ENCODE results near the gene NFASC. TPM values are rescaled to one million over a fixed set of nuclear protein-coding genes. Genes with fewer than 3 reads are reported as not detected.

NFASC gene
- total RNA-seq, 1 experiment from 2014 or later = 0.46 TPM

DNA sequence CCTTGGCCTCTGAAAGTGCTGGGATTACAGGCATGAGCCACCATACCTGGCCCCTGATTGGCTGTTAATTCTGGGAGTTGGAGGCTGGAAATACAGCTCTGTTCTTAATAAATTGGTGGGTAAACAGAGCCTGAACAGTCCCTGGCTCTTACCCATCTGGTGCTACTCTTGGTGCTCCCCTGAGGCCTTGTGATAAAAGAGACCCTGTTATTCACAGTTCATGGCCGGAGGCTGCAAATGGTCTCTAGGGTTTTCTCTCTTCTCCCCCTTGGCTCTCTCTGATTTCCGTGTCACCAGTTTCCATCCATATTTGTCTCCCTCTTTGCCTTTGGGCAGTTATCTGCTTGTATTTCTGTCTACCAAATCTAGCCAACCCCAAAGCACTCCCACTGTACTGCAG is 17.2 kb downstream of the NFASC start:
- no peak for DNase-seq (ENCODE audit: low read depth)

DNA sequence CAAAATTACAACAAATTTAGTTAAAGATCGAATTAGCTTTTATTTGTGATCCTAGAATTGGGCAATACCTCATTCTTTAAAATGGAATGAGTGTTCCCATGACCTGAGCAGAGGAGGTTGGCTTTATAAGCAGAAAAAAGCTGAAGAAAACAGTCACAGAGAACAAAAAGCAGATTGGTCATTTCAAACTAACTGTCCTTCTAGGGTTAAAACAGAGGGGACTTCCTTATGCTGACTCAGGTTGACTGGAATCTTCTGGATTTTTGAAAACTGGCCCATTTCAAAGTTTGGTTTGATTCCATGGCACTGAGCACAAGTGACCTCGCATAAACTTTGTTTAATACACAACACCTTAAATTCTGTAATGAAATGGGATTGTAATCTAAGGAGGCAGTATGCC is 17.6 kb downstream of the NFASC start:
- no peak for DNase-seq (ENCODE audit: low read depth)

DNA sequence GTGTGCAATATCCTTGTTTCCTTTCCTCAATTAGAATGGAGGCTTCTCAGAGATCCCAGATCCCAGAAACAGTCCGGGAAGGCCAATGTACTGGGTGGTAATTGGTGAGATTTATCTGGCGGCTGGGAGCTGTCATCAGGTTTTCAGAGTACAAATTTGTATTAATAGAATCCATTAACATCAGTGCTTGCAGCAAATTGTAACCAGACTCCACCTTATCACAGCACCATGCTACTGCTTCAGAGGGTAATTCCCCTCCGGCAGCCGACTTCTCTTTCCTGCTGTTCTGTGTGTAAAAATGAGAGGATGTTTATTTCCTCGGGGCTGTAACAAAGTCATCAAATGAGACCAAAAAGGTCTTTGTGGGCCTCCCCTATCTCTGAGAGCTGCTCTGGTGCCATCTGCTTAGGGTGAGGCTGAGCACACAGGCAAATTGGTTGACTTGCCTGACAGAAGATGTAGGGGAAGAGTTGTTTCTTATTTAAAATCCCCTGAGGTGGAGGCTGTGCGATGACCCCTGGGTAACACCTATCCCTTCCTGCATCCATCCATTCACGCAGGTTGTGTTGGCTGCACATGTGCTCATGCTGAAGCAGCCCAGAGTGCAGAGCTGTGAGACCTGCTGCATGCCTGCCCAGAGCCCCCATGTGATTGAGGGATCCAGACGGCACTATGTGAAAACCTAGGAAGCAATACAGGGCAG is 19.2 kb downstream of the NFASC start:
- DNase-seq (ENCODE audit: low read depth) = no peak

DNA sequence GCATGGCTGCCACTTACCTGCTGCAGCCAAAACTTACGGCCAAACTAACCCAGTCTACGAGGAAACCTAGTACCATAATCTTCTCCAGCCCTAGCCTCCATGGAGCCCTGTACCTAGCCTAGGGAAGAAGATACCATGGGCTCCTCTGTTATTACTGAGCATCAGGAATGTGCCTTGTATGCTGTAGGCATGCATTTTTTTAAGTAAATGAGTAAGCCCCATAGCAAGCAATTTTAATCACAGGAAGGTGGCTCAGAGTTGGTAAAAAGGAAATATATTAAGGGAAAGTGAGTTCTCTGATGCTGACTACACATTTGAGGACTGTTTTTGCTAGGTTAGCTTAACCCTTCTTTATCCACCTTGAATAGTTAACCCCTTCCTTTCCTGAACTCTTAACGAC is 21.2 kb downstream of the NFASC start:
- no peak for DNase-seq (ENCODE audit: low read depth)

DNA sequence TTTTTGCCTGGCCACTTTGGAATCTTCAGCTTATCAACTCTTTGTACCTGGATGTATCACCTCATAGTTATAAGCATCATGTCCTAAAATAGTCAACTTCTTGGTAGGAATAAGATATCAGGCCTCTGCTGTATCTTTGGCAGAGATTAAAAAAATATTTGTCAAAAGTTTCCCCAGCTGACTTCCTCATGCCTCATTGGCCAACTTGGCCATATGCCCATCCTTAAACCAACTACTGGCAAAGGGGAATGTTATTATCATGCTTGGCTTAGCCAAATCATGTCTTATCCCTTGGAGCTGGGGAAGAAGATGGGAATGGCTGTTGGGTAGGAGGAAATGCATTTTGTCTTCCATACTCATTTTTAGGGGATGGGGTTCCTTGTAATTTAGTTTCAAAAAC is 23.4 kb downstream of the NFASC start:
- no peak for DNase-seq (ENCODE audit: low read depth)

DNA sequence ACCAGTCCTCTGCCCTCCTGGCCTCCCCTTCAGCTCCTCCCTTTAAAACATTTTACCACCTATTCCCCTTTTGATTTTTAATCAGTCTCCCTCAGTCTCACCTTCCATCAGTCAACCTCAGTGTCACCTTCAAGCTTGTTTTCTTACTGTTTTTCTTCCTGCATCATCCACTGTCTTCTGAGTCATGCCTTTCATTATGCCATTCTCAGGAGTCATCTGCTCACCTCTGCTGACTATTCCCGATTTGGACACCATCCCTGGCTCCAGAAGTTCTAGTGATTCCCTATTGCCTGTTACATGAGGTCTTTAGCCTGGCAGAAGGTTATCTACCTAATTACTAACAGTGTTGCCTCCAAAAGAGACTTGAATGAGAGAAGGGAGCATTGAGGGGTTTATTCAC is 23.9 kb downstream of the NFASC start:
- no peak for DNase-seq (ENCODE audit: low read depth)

DNA sequence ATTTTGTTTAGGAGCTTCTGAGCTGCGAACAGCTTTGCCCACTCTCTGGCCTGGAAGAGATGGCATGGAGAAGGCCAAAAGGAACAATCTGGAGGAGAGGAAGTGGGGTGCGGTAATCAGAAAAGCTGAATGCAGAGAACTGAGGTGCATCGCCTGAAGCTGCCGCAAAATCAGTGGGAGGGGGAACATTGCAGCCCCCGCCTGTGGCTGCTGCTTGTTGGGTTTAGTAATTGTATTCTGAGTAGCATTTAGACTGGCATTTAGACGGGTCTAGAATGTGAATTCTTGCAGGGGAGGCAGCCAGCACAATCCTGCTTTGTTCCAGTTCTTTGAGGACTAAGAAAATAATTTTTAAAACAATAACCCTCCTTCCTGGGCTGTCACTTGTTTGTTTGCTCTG is 25.4 kb downstream of the NFASC start:
- DNase-seq (ENCODE audit: low read depth) = no peak

DNA sequence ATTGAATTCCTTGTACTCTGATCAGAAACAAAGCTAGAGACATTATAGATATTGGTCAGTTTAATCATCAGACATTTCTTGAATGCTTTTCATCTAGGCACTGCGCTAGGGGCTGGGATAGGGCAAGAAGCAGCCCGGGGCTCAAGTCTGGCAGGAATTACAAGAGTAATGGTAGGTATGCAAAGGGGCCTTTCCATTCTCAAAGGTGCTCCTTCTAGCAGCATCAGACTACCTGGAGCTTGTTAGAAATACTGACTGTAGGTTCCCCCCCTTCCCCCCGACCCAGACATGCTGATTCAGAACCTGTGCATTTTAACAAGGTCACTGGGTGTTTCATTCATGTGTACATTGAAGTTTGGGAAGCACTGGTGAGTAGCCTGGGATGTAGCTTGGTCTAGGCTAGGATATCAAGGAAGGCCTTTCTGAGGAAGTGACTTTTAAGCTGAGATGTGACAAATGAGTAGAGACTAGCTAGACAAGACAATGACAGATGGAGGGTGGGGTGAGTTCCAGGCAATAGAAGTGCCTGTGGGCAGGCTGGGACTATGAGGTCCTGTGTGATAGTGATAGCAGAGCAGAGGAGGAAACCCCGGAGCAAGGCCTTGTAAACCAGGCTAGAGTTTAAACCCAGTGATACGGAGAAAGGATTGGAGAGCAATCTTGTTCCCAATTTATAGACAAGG is 26.3 kb downstream of the NFASC start:
- DNase-seq (ENCODE audit: low read depth) = no peak

DNA sequence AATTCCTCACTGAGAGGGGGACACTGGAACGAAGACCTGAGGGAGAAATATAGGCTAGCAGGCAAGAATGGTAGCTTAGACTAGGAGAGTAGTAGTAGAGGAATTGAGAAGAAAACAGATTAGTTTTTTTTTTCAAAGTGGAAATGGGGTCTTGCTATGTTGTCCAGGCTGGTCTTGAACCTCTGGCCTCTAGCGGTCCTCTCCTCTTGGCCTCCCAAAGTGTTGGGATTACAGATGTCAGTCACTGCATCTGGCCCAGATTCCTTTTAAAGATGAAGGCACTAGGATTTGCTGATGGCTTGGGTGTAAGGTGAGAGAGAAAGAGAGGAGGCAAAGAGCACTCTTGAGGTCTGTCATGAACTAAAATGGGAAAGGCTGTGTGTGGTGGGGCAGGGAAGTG is 30.1 kb downstream of the NFASC start:
- no peak for DNase-seq (ENCODE audit: low read depth)

DNA sequence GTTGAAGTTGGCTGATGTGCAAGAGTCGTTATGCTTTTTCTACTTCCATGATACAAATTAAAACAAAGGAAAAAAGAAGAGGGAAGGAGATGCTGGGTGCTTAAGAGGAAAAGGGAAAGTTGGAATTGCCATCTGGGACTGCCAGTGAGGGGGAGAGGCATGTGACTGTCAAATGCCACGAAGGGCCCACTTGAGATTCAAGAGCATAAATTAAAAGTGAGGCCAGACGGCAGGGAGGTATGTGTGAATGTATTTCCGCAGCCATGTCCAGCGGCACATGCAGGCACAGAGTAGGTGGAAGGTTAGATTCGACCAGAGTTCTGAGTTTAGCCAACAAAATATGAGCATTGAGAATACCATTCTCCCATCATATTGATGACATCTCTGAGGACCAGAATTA is 32.0 kb downstream of the NFASC start:
- DNase-seq (ENCODE audit: low read depth) = no peak

DNA sequence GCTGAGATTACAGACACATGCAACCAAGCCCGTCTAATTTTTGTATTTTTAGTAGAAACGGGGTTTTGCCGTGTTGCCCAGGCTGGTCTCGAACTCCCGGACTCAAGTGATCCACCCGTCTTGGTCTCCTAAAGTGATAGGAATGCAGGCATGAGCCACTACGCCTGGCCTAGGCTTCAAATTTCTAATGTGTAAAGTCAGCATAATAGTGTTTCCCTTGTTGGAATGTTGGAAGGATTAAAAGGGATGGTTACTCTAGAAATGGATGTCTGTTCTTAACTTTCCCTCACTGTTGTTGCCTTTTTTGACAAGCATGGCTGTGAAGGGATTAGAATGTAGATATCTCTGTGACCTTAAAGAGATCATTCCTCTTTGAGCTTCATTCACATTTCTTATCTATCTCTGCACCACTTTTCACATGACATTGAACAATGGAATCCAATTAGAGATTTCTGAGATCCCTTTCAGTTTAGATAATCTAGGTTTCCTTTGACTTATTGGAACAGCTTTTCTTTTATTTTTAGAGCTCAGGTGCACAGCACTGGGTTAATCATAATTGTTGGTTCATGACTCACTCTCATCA is 33.7 kb downstream of the NFASC start:
- DNase-seq (ENCODE audit: low read depth) = no peak

DNA sequence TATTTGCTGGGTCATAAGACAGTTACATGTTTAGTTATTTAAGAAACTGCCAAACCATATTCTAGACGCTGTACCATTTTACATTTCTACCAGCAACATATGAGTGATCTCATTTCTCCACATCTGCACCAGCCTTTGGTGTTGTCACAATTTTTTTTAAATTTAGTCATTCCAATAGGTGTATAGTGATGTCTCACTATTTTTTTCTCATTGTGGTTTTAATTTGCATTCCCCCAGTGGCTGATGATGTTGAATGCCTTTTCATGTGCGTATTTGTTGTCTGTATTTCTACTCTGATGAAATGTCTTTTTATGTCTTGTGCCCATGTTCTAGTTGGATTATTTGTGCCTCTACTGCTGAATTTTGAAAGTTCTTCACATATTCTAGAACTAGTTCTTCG is 38.4 kb downstream of the NFASC start:
- DNase-seq (ENCODE audit: low read depth) = no peak

DNA sequence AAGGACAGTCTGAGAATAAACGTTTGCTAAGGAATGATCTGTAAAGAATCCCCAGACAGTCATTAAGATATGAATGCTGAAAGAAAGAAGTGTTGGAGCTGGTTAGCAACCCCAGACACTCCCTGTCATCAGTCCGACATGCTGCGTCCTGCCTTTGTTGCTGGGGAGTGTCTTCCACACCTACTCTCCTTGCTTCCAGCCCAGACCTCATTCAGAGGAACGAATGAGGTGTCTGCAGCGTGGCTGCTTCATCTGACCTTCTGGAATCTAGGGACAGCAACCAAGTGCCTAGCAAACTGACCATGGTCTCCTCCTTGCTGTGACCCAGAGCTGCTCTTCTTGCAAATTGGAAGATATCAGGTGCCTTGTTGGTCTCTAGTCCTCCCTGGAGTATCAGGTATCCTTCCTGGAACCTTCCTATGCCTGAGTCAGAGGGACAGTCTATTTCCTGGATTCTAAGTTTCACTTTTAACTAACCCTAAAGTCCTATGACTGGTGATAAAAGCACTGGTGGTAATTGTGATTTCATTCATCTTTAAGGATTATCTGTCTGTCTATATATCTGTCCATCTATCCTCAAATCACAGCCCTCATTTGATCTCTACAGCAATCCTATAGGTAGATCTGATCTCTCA is 45.3 kb downstream of the NFASC start:
- no peak for DNase-seq (ENCODE audit: low read depth)

DNA sequence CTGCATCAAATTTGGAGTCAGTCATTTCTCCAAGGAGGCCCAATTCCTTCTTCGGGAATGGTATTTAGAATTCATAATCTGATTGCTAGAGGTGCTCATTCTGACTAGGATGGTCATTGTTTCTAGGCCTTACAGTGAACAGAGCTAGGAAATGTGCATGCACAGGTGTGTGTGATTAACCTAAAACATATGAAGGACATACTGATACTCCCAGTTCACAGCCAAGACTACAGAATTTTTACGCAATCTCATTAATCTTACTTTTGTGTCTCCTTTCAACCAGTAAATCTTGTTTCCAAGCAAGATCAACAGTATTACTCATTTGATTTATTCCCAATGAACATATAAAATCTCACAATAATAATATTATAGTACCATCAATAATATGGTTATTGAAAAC is 47.1 kb downstream of the NFASC start:
- DNase-seq (ENCODE audit: low read depth) = no peak

DNA sequence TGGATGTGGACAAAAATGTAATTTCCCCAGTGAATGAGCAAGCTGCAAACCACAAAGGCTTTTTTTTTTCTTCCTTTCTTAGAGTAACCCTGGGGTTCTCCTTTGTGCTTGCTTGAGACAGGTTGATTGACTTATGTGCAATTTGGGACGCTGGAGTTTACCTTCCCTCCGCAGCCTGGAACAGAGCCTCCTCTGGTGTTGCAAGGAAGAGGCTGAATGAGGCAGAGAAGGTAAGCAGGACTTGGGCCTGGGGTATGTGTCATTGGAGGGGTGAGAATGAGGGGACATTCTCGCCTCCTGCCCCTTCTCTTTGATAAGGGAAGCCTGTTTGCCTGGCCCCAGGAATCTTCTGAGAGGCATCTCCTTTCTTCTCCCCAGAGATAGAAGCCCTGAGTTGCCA is 49.8 kb downstream of the NFASC start:
- no peak for DNase-seq (ENCODE audit: low read depth)

DNA sequence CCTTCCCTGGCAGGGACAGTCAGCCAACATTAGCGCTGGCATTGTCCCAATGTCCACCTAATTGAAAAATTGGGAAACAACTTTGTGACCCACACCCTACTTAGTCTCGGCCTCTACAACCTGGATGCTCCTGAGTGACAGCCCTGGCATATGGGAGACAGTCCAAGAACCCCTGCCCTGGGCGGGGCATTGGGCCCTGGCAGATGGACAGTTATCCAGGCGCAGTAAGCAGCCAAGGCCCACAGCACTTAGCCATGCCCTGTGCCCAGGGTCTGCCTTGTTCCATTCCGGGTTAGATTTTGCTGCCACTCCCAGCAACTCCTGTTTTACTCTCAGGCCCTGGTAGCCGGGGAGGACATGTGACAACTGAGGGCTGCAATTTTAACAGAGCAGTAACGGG is 50.3 kb downstream of the NFASC start:
- no peak for DNase-seq (ENCODE audit: low read depth)

DNA sequence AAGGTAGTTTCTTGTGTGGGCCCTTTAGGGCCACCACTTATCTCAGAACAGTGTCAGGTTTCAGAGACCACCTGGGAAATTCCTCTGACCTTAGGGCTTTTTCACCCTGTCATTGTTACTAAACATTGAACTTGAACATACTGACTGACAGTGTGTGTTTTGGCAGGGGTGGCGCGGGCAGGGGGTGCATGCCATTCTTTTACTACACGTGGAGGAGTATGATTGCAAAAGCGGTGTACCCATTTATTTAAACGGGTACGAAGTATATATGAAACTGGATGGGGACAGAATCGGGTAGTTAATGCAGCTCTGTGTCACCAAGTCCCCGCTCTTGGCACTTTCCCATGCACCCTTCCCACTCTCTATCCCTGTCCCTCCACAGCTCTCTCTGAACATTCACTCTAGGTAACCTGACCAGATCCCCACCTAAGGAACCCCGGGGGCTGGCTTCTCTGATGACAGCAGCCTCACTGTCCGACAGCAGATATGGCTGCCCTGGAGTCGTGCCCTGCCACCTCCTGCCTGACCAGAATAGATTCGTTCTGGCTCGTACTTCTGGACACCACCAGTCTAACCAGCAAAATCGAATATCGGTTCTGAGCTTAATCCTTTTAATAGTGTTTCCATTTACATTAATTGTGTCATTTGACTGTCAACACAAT is 51.3 kb downstream of the NFASC start:
- no peak for DNase-seq (ENCODE audit: low read depth)

DNA sequence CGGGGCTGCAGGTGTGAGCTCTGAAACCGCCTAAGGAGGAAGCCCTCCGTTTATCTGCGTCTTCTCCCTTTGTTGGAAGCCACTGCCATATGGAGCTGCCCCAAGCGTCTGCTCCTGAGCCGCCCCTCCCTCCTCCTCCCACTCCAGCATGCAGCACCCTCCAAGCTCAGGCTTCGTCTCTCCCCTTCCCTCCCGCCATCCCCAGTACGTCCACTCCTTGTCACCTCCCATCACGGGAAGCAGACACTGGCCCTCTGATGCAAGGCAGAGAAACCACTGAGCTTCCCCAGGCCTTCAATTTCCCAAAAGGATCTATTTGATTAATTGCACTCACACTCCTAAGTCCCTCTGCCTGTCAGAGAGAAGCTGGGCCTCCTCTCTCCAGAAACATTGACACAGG is 52.5 kb downstream of the NFASC start:
- no peak for DNase-seq (ENCODE audit: low read depth)

DNA sequence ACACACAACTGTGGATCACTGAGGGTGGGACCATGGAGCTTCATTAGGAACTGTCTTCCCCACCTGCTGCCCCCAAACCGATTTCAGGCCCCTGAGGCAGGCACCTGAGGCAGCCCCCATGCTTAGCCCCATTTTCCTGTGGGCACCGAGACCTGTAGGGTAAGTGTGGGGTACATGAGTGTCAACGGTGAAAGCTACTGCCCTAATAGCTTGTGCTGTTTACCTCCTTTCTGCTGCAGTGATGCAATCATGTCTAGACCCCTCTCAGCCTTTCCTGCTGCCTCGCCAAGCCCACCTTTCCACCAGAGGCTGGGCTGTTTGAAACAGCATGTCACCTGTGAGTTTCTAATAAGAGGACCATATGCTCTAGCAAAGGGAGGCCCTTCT is 53.0 kb downstream of the NFASC start:
- DNase-seq (ENCODE audit: low read depth) = no peak

DNA sequence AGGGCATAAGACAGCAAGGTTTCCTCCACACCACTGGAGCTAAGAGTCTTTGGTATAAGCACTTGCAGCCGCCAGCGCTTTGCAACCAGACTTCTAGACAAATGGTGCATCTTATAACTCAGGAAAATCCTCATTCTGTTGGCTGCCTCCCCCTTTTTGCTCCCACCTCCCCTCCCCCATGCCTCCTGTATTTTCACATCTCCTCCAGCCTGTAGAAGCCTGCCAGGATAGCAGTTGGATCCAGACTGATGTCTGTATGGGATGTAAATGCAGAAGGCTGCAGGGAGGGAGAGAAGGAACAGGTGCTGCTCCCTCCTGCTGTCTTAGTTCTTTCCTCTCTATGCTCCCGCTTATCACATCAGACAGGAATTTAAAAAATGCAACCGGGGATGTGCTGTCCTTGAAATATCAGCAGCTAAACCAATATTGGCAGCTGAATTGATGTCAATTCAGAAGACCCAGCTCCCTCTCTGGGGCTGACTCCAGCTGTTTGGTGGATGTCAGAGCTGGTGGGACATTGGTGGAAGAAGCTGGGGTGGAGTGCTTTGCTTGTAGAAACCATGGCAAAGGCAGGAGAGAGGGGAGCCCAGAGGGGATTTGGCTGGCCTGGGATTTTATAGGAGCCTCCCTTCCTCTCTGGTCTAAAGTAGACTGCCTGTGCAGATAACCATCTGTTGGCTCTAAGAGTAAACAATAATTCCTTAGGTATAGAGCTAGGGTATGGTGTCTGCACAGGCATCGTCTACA is 53.5 kb downstream of the NFASC start:
- peak; percentile 71 for DNase-seq (ENCODE audit: low read depth)

DNA sequence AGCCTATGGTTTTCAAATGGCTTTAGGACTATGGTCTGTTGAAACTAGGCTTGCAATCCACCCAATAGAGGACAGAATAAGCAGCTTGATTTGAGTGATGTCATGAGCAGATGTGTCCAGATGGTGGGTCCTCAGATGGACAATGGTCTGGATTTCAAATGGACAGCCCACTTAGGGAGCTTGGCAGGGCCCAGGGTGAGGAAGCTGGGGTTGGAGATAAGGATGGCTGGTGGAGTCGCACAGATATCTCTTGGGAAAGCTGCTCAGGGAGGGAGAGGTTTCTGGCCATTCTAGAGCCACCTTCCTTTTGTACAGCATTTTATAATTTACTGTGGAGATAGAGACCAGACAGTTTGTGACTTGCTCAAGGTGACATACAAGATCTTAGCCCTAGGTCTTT is 55.0 kb downstream of the NFASC start:
- DNase-seq (ENCODE audit: low read depth) = no peak
